Stimulated activated CD8-positive, alpha-beta memory T cell treated with anti-CD3 and anti-CD28 coated beads, Interleukin-7, amount 100 ng/mL, for 48 hours (primary cell): ENCODE measurements around the gene IFI27.
"Not testable (repeated sequence)": the region's sequence is repeated elsewhere in the genome, so short reads cannot be mapped to it uniquely, and the experiment has no call there.

Experiments used
- DNase-seq, 2 donors: peaks; one replicate each; pipeline ENCODE4 v3.0.0-alpha.2; 2020; ENCODE audit warnings: low read depth in 1 of 2; ENCODE audit errors: extremely low read depth in 1 of 2

Gene IFI27

DNA sequence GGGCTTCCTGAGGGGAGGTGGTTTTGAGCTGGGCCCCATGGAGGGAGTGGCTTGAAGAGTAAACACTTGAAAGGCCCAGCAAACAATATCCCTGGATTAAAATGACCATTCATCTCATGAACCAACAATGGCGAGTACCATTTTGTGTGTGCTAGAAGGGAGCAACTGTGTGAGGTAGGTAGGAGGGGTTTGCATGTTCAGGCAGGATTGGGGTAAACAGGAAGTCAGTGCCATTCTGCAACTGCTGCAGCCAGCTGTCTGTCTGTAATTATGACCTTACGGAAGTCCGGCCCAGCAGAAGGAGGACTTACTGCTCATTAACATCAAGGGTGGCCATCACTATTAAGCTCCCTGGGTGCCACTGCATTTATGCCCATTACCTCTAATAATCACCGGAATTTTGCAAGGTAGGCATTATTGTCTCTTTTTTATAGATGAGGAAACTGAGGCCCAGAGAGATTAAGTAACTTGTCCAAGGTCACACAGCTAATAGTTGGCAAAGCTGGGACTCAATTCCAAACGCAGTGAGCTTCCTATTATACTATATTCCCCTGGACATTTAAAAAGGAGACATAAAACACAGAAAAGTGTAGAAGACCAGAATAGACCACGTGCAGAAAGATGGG lies 35.5 kb downstream of the IFI27 start:
- DNase-seq, result no peak

DNA sequence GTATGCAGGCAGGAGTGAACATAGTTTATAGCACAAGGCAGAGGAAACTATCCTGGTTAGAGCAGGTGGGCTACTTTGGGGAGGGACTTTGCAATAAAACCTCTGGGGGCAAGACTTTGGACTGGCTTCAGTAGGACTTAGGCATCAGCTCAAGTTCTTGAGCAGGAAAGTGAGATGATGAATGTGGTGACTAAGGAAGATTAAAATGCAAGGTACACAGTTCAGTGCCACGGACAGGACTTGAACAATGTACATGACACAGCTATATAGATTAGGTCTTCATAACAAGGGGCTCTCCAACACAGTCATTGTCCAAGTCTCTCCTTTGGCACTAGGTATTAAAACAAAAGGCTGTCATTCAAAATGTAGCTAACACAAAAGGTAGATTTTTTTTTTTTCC lies 42.1 kb downstream of the IFI27 start:
- DNase-seq, result no peak

GRCh38 chr14:94153750-94154342 lies 43.3 kb downstream of the IFI27 start:
- DNase-seq, result no peak

DNA sequence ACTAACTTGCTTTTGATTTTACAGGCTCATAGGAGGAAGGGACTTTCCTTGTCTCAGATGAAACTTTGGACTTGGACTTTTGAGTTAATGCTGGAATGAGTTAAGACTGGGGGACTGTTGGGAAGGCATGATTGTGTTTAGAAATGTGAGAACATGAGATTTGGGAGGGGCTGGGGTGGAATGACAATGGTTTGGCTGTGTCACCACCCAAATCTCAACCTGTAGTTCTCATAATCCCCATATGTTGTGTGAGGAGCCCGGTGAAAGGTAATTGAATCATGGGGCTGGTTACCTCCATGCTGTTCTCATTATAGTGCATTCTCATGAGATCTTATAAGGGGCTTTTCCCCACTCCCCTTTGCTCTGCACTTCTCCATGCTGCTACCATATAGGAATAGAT lies 45.6 kb downstream of the IFI27 start:
- DNase-seq, result not testable (repeated sequence)

DNA sequence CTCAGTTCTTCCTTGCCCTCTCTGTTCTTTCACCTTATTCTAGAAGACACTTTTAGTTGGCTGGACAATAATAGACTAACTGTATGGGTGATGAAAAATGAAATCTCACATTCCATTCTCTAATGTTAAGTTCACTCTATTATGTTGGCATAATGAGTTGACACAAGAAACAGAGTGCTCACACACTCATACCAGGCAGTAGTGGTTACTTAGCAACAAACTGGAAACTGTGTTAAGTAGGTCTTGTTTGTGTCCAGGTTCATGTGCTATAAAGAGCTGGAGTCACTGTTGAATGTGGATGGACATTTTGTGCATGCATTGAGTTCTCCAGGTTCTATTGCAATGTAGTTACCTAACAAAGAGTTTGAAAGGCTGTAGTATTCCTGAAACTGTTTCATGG lies 46.7 kb downstream of the IFI27 start:
- no peak for DNase-seq

GRCh38 chr14:94158239-94158883 lies 47.8 kb downstream of the IFI27 start:
- no peak for DNase-seq

DNA sequence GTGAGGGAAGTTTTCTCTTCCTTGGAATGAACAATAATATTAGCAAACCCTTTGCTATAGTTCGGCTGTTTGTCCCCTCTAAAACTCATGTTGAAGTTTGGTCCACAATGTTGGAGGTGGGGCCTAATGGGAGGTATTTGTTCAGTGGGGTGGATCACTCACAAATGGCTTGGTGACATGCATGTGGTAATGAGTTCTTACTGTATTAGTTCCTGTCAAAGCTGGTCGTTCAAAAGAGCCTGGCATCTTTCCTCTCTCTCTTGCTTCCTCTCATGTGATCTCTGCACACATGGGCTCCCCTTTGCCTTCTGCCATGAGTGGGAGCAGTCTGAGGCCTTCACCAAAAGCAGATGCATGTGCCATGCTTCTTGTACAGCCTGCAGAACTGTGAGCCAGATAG lies 50.5 kb downstream of the IFI27 start:
- no peak for DNase-seq

GRCh38 chr14:94161981-94162380 lies 51.4 kb downstream of the IFI27 start:
- DNase-seq, result no peak

- DNase-seq, result no peak
These were observed 51.9 kb downstream of the IFI27 start for GRCh38 chr14:94162466-94162865.

- DNase-seq, result no peak
These were observed 53.3 kb downstream of the IFI27 start for GRCh38 chr14:94163796-94164195.

GRCh38 chr14:94164685-94165431 lies 54.3 kb downstream of the IFI27 start:
- no peak for DNase-seq

GRCh38 chr14:94165744-94166143 lies 55.2 kb downstream of the IFI27 start:
- no peak for DNase-seq
